ENCODE data around the gene CCL22. TPM values are rescaled to one million over a fixed set of nuclear protein-coding genes. Genes with fewer than 3 reads are reported as not detected.
"Not testable (repeated sequence)": the region's sequence is repeated elsewhere in the genome, so short reads cannot be mapped to it uniquely, and the experiment has no call there.

CCL22 gene
- total RNA-seq, 1 experiment from 2014 or later, result not detected

DNA sequence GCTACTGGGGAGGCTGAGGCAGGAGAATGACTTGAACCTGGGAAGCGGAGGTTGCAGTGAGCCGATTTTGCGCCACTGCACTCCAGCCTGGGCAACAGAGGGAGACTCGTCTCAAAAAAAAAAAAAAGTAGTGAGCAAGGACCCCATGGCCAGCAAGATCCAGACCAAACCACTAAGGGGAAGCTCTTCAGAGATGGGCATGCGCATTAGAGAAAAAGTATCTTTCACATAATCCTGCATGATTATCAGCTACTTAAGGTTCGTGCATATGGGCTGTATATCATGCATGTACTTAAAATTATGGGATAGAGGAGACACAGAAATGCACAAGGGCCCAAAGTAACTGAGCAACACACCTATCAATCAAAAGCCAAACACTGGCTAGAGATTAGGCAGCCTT lies 10.7 kb upstream of the CCL22 start:
- DNase-seq (ENCODE audit: low read depth), result no peak

DNA sequence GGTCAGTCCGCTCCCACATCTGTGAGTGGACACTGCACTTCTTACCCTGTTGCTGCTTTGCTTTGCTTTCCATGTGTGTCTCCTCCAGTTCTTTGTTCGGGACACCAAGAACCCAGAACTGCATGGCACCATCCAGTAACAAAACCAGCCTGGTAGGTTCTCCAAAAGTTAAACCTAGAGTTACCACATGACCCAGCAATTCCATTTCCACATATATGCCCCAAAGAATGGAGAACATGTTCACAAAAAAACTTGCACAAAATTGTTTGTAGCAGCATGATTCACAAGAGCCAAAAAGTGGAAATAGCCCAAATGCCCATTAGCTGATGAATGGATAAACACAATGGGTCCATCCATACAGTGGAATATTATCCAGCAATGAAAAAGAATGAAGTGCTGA lies 10.3 kb upstream of the CCL22 start:
- DNase-seq (ENCODE audit: low read depth), result no peak

DNA sequence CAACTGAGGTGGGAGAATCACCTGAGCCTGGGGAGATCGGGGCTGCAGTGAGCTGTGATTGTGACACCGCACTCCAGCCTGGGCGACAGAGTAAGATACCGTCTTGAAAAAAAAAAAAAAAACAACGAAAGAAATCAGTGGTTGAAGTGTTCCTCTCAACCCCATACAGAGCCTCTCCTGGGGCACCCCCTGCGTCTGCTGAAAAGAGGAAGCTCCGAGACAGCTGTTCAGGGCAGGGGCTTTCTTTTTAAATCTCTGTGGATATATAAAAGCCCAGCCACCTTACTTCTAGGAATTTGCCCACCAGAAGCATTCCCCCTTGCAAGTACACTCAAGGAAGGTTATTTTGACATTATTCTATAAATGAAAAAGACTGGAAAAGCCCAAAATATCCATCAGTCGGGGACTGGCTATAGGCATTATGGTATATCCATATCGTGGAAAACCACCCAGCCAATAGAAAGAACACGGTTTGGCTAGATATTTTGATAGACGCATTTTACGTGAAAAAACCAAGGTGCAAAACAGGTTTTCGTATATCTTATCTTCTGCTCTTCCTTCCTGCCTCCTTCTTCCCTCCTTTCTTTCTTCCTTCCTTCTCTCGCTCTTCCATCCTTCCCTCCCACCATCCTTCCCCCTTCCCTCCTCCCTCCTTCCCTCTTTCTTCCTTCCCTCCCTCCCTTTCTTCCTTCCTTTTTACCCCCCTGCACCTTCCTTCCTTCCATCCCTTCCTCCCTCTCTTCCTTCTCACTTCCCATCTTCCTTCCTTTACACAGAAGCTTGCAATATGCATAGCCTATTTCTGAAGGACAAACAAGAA lies 9.2 kb upstream of the CCL22 start:
- no peak for DNase-seq (ENCODE audit: low read depth)

DNA sequence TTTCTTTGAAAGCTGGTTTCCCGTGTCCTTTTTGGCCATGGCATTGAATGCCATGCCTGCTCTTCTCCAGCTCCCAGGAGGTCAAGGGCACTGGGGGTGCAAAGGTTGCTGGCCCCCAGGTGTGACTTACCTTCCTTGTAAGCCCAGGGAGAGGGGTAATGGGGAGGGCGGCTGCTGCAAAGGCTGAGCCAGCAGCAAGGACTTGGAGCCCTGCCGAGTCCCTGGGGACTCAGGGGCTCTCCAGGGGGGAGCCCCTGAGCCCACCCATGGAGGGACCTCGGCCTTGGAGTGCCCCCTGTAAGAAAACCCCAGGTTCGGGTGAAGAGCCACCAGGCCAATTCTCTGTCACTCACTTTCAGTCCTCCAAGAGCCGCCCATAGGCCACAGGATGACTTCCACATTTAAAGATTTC lies 5.9 kb upstream of the CCL22 start:
- no peak for DNase-seq (ENCODE audit: low read depth)

DNA sequence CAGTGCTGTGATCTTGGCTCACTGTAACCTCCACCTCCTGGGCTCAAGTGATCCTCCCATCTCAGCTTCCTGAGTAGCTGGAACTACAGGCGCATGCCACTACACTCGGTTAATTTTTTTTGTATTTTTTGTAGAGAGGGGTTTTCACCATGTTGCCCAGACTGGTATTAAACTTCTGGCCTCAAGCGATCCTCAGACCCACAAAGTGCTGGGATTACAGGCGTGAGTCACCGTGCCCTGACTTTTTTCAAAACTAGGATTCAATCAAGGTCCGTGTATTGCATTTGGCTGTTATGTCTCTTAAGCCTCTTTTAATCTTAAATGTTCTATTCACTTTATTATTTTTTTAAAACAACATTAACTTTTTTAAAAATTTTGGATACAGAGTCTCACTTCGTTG lies 4.3 kb upstream of the CCL22 start:
- peak; percentile 71 for DNase-seq (ENCODE audit: low read depth)

DNA sequence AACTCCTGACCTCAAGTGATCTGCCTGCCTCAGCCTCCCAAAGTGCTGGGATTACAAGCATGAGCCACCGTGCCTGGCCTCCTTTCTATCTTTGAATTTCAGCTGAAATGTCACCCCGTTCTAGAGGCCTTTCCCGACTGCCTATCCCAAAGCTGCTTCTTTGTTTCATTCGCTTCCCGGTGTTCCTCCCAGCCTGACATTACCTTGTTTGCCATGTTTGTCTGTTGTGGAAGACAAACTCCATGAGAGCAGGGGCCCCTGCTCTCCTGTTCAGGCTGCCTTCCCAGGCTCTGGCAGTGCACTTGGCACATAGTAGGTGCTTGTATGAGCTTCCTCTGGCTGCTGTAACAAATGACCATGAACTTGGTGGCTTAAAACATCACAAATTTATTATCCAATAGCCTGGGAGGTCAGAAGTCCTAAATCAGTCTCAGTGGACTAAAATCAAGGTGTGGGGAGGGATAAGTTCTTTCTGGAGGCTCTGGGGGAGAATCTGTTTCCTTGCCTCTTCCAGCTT lies 2.6 kb upstream of the CCL22 start:
- no peak for DNase-seq (ENCODE audit: low read depth)

DNA sequence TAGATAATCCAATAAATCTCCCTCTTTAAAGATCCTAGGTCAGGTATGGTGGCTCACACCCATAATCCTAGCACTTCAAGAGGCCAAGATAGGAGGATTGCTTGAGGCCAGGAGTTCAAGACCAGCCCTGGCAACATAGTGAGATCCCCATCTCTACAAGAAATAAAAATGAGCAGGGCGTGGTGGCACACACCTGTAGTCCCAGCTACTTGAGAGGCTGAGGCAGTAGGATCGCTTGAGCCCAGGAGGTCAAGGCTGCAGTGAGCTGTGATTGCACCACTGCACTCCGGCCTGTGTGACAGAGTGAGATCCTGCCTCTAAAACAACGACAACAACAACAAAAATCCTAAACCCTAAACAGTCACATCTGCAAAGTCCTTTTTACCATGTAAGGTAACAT lies 2.0 kb upstream of the CCL22 start:
- DNase-seq (ENCODE audit: low read depth), result no peak

DNA sequence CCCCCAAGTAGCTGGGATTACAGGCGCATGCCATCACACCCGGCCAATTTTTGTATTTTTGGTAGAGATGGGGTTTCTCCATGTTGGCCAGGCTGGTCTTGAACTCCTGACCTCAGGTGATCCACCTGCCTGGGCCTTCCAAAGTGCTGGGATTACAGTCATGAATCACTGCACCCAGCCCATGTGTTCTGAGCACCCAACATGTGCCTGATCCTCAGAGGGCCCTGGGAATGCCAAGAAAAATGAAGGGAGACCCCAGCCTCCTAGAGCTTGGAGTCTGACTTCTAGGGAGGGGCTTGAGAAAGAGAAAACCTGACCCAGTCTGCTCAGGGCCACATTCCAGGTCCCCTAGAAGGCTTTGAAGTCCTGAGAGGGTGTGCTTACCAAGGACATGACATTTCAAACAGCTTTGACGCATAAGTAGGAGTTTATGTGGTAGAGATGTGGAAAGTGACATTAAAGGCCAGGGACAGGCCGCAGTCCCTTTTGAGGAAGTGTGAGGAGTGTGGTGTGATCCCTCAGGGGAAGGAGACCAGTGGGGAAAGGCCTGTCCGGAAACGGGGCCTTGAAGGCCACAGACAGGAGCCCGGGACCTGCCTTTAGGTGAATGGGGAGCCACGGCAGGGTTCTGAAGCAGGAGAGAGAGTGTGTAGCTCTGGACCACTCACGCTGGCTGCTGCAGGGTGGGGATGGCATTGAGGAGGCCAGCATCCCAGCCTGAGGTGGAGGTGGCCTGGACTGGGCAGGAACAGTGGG lies 1.1 kb upstream of the CCL22 start:
- no peak for DNase-seq (ENCODE audit: low read depth)

DNA sequence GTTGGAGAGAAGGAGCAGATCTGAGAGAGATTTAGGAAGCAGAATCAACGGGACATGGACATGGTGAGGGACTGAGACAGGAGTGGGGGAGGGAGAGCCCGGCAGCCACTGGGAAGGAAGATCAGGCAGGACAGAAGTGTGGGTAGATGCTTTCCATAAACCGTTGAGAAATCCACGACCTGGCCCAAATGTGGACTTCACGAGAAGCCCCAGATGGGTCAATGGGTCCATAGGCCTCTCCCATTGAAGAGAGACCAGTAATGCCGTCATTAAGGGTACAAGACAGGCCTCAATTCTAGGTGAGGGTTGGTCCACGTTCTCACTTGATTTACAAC lies 530 bp upstream of the CCL22 start:
- DNase-seq (ENCODE audit: low read depth), result no peak

DNA sequence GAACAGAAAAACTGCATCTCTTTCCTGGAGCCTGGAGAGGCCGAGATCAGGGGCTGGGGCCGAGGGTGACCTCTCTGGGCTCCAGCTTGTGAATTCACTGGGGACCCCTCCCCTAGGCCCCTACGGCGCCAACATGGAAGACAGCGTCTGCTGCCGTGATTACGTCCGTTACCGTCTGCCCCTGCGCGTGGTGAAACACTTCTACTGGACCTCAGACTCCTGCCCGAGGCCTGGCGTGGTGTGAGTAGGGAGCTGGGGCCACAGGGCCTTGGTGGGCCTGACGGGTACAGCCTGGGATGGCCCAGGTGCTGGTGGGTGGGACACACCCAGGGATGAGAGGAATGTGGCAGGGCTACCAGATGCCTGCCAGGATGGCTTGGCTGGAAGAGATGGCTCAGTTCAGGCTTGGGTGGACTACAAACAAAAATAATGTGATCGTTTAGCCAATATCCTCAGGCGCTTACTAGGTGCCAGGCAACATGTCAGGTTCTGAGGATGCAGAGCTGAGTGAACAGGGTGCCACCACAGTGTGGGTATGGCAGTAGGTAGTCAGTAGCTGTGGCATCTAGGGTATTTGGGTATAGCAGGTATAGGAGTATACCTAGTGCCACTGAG lies 1.8 kb downstream of the CCL22 start:
- DNase-seq (ENCODE audit: low read depth), result no peak

DNA sequence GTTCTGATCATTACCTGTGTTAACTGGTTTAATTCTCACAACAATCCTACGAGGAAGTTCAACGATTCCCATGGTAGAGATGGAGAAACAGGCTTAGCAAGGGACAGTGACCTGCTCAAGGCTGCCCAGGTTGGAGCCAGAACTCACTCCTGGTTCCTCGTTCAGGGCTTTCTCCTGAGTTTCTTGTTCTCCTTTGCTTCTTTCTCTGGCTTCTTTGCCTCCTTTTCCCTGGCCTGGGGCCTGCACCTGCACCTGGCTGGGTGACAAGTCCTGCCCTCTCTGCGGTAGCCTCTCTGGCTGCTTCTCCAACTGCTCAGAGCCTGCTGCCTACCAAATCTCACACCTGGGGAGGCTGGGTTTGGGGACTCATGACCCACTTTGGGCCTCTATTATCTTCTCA lies 2.8 kb downstream of the CCL22 start:
- no peak for DNase-seq (ENCODE audit: low read depth)

DNA sequence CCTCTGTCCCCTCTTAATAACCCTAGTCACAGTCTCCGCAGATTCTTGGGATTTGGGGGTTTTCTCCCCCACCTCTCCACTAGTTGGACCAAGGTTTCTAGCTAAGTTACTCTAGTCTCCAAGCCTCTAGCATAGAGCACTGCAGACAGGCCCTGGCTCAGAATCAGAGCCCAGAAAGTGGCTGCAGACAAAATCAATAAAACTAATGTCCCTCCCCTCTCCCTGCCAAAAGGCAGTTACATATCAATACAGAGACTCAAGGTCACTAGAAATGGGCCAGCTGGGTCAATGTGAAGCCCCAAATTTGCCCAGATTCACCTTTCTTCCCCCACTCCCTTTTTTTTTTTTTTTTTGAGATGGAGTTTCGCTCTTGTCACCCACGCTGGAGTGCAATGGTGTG lies 5.6 kb downstream of the CCL22 start:
- DNase-seq (ENCODE audit: low read depth), result no peak

DNA sequence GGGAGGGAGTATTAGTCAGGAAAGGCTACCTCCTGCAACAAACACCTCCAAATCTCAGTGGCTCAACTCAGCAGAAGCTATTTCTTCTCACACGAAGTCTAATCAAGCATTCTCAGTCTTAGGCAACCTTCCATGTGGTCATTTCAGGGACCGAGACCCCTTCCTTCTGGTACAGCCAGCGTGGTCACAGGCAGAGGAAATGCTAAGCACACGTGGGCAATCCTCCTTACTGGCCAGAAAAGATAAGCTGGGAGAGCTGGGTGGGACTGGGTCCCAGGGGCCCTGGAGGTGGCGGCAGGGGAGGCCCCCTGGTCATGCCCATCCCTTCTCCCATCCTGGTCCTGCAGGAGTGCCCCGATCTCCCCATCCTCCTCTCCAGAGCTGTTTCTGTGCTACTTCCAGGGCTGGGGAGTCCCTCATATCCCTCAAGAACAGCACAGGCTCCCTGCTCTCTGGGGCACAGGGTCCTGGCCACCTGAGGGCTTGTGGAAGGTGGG lies 8.0 kb downstream of the CCL22 start:
- DNase-seq (ENCODE audit: low read depth), result peak; percentile 25

DNA sequence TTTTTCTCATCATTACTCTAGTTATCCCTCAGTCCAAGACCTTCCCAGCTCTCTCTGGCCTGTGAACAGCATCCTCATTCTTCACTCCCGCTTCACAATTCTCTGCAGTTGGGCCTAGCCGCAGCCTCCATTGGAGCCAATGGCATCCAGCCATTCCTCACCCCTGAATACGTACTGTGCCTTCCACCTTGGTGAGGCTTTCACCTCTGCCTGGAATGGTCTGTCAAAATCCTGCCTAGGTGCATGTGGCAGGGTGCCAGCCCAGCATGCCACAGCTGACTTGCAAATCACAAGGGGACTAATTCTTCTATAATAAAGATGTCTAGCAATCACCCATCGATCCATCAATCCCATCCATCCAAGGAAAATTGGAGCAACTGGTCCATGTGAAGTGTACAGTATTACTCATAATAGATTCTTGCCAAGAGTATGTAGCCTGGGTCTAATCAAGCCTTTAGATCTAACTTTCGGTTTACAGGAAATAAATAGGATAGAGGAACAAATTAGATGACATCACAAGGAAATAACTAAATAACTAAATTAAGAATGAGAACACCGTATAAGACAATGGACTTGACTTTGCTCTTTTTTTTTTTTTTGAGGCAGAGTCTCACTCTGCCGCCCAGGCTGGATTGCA lies 8.7 kb downstream of the CCL22 start:
- DNase-seq (ENCODE audit: low read depth), result peak; percentile 79

DNA sequence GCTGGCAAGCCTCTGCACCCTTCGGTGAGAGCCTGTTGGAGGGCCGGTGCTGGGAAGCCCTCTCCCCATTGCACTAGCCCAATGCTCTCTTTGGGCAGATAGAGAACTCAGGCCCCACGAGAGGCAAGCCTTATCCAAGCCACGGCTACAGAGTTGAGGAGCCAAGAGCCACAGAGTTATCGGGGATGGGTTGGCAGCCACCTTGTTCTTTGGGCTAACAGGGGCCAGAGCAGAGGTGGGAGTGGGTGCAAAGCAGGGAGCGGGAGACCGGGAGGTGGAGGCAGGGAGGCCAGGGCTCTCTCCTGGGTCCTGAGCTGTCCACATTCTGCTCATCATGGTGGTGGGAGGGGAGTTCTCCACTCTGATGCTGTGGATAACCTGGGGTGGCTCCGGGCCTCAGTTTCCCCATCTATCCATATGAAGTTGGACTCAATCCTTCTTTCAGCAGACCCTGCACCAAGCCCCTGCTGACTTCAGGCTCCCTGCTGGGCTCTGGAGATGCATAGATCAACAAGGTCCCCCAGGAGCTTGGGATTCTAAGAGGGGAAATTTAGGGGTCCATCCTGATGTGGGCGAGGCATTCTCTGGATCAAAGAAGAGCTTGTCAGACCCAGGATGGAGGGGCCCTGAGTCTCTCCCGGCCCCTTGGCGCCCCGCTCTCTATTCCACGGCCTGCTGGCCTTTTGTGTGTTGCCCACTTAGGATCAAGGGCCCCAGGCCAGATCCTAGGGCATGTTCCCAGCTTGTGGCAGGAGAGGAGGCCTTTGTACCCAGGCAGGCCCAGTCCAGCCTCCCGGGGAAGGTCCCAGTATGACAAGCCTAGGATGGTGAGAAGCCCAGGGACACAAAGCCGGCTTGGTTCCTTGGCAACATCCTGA lies 13.2 kb downstream of the CCL22 start:
- no peak for DNase-seq (ENCODE audit: low read depth)

DNA sequence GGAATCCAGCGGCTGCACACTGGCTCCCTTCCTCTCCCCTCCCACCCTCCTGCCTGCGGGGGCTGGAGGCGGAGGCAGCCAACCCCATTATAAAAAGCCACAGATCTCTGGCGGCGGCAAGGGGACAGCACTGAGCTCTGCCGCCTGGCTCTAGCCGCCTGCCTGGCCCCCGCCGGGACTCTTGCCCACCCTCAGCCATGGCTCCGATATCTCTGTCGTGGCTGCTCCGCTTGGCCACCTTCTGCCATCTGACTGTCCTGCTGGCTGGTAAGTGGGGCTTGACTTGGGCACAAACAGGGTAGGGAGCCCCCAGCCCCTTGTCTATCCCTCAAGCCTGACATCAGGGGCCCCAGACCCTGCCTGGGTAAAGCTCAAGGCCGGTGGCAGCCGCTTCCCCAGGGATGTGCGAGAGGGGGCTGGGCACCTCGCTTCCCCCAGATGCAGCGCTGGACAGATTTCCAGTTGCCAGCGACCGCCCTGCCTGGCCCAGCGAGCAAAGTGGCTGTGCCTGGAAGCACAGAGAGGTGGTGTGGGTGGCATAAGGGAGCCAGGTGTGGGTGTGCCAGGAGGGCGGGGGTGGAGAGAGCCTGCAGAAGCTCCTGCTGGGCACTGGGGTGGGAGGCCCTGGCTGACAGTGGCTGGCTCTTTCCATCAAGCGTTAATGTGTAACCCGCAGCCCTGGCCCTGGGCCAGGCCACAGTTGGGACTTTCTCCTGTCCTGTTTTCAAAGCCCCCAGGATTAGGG lies 14.0 kb downstream of the CCL22 start, which contains the start of gene CX3CL1:
CX3CL1 (plus strand) TSS at position 119 of the 745 bp plus-strand sequence; CDS start at position 198, 79 bp downstream.
- DNase-seq (ENCODE audit: low read depth), result peak; percentile 80

DNA sequence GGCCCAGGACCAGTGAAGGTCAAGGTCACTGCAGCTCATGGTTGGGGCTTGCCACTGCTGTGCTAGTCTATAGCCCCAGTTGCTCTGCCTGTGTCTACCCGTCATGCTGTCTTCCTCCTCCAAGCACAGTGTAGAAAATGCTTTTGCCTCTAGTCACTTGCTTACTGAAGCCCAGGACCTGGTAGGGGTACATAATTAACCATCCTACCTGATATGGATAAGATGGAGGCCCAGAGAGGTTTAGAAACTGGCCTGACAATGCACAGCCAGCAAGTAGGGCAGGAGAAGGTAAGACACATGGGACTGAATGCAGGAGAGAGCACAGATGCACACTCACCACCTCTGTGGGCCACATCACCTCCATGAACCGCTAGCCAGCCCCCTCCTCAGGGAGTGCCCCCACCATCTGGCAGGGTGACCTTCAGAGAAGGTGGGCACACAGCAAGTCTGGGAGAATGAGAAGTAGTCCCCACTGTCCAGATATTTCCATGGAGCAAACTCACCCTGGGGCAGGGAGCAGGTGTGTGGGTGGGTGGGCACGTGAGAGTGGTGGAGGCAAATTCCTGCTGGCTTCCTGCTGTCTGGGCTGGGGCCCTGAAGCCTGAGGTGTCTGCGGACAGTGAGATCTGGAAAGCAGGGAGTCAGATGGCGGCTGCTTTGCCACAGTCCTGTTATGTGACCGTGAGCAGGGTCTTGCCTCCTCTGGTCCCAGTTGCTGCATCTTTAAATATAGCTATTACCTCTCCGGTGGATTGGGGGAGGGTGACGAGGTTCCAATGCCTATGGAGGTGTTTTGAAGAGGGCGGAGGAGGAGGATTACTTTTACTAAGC lies 14.7 kb downstream of the CCL22 start:
- no peak for DNase-seq (ENCODE audit: low read depth)

DNA sequence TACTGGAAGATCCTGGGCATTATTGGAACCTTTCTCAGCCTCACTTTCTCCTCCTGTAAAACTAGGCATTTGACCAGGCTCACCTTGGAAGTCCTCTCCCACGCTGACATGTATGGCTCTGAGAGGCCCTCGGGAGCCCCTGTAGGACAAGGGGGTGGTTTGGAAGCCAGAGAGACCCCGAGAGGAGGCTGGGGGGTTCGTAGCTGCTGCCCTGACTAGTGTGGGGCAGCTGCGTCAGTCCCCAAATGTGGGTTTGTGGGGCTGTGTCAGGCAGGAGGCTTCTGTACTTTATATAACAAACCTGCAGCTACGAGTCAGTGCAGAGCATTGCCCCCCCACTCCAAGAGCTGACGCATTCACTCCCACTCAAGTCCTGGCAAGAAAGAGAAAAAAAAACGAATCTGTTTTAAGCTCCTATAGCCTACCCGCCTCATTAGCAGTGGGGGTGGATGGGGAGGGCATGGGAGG lies 15.5 kb downstream of the CCL22 start:
- no peak for DNase-seq (ENCODE audit: low read depth)

DNA sequence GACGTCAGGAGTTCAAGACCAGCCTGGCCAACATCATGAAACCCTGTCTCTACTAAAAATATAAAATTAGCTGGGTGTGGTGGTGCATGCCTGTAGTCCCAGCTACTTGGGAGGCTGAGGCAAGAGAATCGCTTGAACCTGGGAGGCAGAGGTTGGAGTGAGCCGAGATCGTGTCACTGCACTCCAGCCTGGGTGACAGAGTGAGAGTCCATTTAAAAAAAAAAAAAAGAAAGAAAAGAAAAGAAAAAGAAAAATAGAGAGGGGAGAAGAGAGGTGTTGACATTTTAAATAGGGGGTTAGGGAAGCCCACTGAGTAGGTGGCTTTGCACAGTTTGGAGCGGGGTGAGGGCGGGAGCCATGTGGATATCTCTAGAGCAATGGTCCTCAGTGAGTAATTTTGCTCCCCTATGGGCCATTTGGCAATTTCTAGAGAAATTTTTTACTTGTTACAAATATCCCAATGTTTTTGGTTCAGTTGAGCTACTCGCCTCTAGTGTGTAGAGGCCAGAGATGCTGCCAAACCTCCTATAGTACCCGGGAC lies 16.4 kb downstream of the CCL22 start:
- DNase-seq (ENCODE audit: low read depth), result not testable (repeated sequence)
